ENCODE results near the gene EDA2R. TPM values are rescaled to one million over a fixed set of nuclear protein-coding genes. Genes with fewer than 3 reads are reported as not detected.

EDA2R gene
- total RNA-seq, 4 donors from 2014 or later: 1.7 to 5.2 (median 3.1) TPM

DNA sequence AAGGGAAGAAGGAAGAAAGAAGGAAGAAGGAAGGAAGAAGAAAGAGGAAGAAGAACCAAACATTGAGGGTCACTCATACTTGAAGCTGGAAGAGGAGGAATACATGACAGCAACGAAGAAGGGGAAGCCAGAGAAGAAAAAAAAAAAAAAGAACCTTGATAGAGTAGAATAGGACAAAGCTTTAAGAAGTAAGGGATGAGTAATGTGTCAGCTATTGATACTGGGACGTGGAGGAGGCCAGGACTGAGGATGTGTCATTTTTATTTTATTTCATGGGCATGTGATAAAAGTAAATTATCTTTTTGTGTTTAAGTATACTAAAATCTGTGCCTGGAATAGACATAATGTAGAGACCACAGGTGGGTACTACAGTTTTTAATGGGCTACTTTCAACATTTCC, 6.4 kb downstream of the EDA2R start:
- Histone ChIP-seq H3K4me1 (no peaks in the 10 kb centered on the region), H3K27ac (replicated peaks in 1 of 4) (no peak overlapping the region), H3K27me3 (no peaks in the 10 kb centered on the region), H3K9me3 (no peaks in the 10 kb centered on the region), H3K36me3 (no peaks in the 10 kb centered on the region), H3K4me3 (no peak overlapping the region)
- TF ChIP-seq, protein P1, sequence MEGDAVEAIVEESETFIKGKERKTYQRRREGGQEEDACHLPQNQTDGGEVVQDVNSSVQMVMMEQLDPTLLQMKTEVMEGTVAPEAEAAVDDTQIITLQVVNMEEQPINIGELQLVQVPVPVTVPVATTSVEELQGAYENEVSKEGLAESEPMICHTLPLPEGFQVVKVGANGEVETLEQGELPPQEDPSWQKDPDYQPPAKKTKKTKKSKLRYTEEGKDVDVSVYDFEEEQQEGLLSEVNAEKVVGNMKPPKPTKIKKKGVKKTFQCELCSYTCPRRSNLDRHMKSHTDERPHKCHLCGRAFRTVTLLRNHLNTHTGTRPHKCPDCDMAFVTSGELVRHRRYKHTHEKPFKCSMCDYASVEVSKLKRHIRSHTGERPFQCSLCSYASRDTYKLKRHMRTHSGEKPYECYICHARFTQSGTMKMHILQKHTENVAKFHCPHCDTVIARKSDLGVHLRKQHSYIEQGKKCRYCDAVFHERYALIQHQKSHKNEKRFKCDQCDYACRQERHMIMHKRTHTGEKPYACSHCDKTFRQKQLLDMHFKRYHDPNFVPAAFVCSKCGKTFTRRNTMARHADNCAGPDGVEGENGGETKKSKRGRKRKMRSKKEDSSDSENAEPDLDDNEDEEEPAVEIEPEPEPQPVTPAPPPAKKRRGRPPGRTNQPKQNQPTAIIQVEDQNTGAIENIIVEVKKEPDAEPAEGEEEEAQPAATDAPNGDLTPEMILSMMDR (IDR thresholded peaks at IDR 0.05): no peak
- TF ChIP-seq POLR2AphosphoS5 (IDR thresholded peaks at IDR 0.05) (no peak), EP300 (IDR thresholded peaks at IDR 0.05) (no peak), POLR2A (IDR thresholded peaks at IDR 0.05; ENCODE audit: low read depth) (no peak)
- DNase-seq (ENCODE audit: extremely low spot score): no peak
- WGBS: 30% methylated on average over 2 of the region's 2 CpGs
- intact Hi-C loops (cut with DNase I): no loop called here

GRCh38 chrX:66625525-66625924, 13.4 kb downstream of the EDA2R start:
- H3K36me3 ChIP-seq: no peaks in the 10 kb centered on the region
- no peak overlapping the region for H3K4me3 ChIP-seq
- no peaks in the 10 kb centered on the region for H3K4me1 ChIP-seq
- H3K27me3 ChIP-seq: no peaks in the 10 kb centered on the region
- intact Hi-C loops (cut with DNase I): no loop called here
- no peaks in the 10 kb centered on the region for H3K9me3 ChIP-seq
- no peak for TF ChIP-seq POLR2AphosphoS5 (IDR thresholded peaks at IDR 0.05)
- DNase-seq (ENCODE audit: extremely low spot score): no peak
- WGBS: 91% methylated on average over 3 of the region's 3 CpGs
- no peak overlapping the region for H3K27ac ChIP-seq (replicated peaks in 1 of 4)

GRCh38 chrX:66622209-66622608, 16.7 kb downstream of the EDA2R start:
- no peak for DNase-seq (ENCODE audit: extremely low spot score)
- no peaks in the 10 kb centered on the region for H3K36me3 ChIP-seq
- H3K4me3 ChIP-seq: no peak overlapping the region
- no peaks in the 10 kb centered on the region for H3K4me1 ChIP-seq
- intact Hi-C loops (cut with DNase I): no loop called here
- 63% methylated on average over 3 of the region's 3 CpGs for WGBS
- TF ChIP-seq POLR2A (IDR thresholded peaks at IDR 0.05; ENCODE audit: low read depth): no peak
- no peak overlapping the region for H3K27ac ChIP-seq (replicated peaks in 1 of 4)
- no peaks in the 10 kb centered on the region for H3K9me3 ChIP-seq
- no peaks in the 10 kb centered on the region for H3K27me3 ChIP-seq

- 74% methylated on average over 2 of the region's 2 CpGs for WGBS
Measured at GRCh38 chrX:66616944-66617343, 21.9 kb downstream of the EDA2R start.

GRCh38 chrX:66602381-66602938, 36.4 kb downstream of the EDA2R start:
- TF ChIP-seq, protein P1 (IDR thresholded peaks at IDR 0.05): no peak
- no peak for TF ChIP-seq POLR2A (IDR thresholded peaks at IDR 0.05; ENCODE audit: low read depth)
- TF ChIP-seq EP300 (IDR thresholded peaks at IDR 0.05): no peak
- TF ChIP-seq POLR2AphosphoS5 (IDR thresholded peaks at IDR 0.05): no peak
- Histone ChIP-seq H3K4me1 (no peaks in the 10 kb centered on the region), H3K4me3 (no peak overlapping the region), H3K27ac (replicated peaks in 1 of 4) (no peak overlapping the region), H3K36me3 (no peaks in the 10 kb centered on the region), H3K27me3 (no peaks in the 10 kb centered on the region), H3K9me3 (no peaks in the 10 kb centered on the region)
- WGBS: no CpG with 5 or more reads among the region's 1 CpG
- intact Hi-C loops (cut with DNase I): no loop called here
- DNase-seq (ENCODE audit: extremely low spot score): no peak

More at GRCh38 chrX:66616944-66617343, 21.9 kb downstream of the EDA2R start:
- H3K36me3 ChIP-seq: no peaks in the 10 kb centered on the region
- H3K27me3 ChIP-seq: no peaks in the 10 kb centered on the region
- no peak overlapping the region for H3K4me3 ChIP-seq
- H3K27ac ChIP-seq (replicated peaks in 1 of 4): no peak overlapping the region
- TF ChIP-seq POLR2AphosphoS5 (IDR thresholded peaks at IDR 0.05): no peak
- no peak for TF ChIP-seq POLR2A (IDR thresholded peaks at IDR 0.05; ENCODE audit: low read depth)
- no peak for TF ChIP-seq EP300 (IDR thresholded peaks at IDR 0.05)
- TF ChIP-seq, protein P1 (IDR thresholded peaks at IDR 0.05): no peak
- intact Hi-C loops (cut with DNase I): no loop called here
- H3K9me3 ChIP-seq: no peaks in the 10 kb centered on the region
- no peak for DNase-seq (ENCODE audit: extremely low spot score)
- H3K4me1 ChIP-seq: no peaks in the 10 kb centered on the region

DNA sequence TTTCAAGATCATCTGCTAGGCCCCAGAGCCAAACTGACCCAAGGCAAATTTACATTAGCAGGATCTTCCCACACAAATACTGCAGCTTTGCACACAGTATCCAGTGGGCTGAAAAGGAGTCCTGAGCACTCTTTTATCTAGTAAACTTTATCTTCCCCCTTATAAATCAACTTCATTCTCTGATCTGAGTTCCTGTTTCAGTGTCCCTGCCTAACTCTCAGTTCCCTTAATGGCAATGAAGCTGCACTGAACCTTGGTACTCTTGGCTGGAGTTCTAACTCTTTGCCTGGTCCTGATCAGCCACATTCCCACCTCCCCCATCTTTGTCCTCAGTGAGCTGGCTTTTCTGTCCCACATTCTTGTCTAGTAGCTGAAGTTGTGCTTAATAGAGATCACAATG, 37.4 kb downstream of the EDA2R start:
- no peaks in the 10 kb centered on the region for H3K4me1 ChIP-seq
- DNase-seq (ENCODE audit: extremely low spot score): no peak
- H3K9me3 ChIP-seq: no peaks in the 10 kb centered on the region
- no peak overlapping the region for H3K4me3 ChIP-seq
- no peak for TF ChIP-seq POLR2A (IDR thresholded peaks at IDR 0.05; ENCODE audit: low read depth)
- no peak for TF ChIP-seq EP300 (IDR thresholded peaks at IDR 0.05)
- TF ChIP-seq, protein P1 (IDR thresholded peaks at IDR 0.05): no peak
- TF ChIP-seq POLR2AphosphoS5 (IDR thresholded peaks at IDR 0.05): no peak
- H3K27ac ChIP-seq (replicated peaks in 1 of 4): no peak overlapping the region
- H3K27me3 ChIP-seq: no peaks in the 10 kb centered on the region
- intact Hi-C loops (cut with DNase I): no loop called here
- H3K36me3 ChIP-seq: peaks cover 0 to 9% (median 0%) of the 10 kb centered on the region in 4 donors
